Measurements from ENCODE around the gene FATE1.

- TF ChIP-seq, protein P1, sequence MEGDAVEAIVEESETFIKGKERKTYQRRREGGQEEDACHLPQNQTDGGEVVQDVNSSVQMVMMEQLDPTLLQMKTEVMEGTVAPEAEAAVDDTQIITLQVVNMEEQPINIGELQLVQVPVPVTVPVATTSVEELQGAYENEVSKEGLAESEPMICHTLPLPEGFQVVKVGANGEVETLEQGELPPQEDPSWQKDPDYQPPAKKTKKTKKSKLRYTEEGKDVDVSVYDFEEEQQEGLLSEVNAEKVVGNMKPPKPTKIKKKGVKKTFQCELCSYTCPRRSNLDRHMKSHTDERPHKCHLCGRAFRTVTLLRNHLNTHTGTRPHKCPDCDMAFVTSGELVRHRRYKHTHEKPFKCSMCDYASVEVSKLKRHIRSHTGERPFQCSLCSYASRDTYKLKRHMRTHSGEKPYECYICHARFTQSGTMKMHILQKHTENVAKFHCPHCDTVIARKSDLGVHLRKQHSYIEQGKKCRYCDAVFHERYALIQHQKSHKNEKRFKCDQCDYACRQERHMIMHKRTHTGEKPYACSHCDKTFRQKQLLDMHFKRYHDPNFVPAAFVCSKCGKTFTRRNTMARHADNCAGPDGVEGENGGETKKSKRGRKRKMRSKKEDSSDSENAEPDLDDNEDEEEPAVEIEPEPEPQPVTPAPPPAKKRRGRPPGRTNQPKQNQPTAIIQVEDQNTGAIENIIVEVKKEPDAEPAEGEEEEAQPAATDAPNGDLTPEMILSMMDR (IDR thresholded peaks at IDR 0.05), result no peak
- no peak for TF ChIP-seq POLR2A (IDR thresholded peaks at IDR 0.05)
Observed at GRCh38 chrX:151724563-151725337, 8.9 kb downstream of the FATE1 start.
